HG02642 (cell line): ENCODE measurements around the gene PEX16.
A peak's percentile ranks its signal among the peaks of the same experiment; 100 is the strongest.

Experiments used
- ATAC-seq: cut with Tn5 transposase; IDR thresholded peaks from one replicate; pipeline ENCODE4 v1.9.1; 2021; ENCODE audit warnings: mild to moderate bottlenecking; ENCODE audit not compliant: unreplicated experiment, poor library complexity

PEX16 gene

GRCh38 chr11:45917623-45918330 lies at the start of gene PEX16:
Gene PEX16, minus strand, starts transcription at chr11:45917877. Its CDS starts 66 bp downstream, at chr11:45917811.
- peak; percentile 87 for ATAC-seq

- ATAC-seq, result peak; percentile 65
Measured at GRCh38 chr11:45964911-45965389, 47.3 kb upstream of the PEX16 start.

GRCh38 chr11:45961751-45962240 lies 44.1 kb upstream of the PEX16 start:
- ATAC-seq, result no peak

- no peak for ATAC-seq
Measured at GRCh38 chr11:45960387-45961095, 42.9 kb upstream of the PEX16 start.

GRCh38 chr11:45959851-45960250 lies 42.2 kb upstream of the PEX16 start:
- no peak for ATAC-seq

- no peak for ATAC-seq
Measured at GRCh38 chr11:45949992-45950407, 32.3 kb upstream of the PEX16 start.

GRCh38 chr11:45948356-45948755 lies 30.7 kb upstream of the PEX16 start:
- ATAC-seq, result no peak

- ATAC-seq, result no peak
Measured at GRCh38 chr11:45947885-45948284, 30.2 kb upstream of the PEX16 start.

- no peak for ATAC-seq
Measured at GRCh38 chr11:45945397-45945999, 27.8 kb upstream of the PEX16 start.

GRCh38 chr11:45942381-45942780 lies 24.7 kb upstream of the PEX16 start:
- ATAC-seq, result no peak

GRCh38 chr11:45941285-45941684 lies 23.6 kb upstream of the PEX16 start:
- ATAC-seq, result no peak

- no peak for ATAC-seq
Measured at GRCh38 chr11:45939836-45940235, 22.2 kb upstream of the PEX16 start.

- no peak for ATAC-seq
Measured at GRCh38 chr11:45937916-45938315, 20.2 kb upstream of the PEX16 start.

GRCh38 chr11:45936511-45937054 lies 18.9 kb upstream of the PEX16 start:
- ATAC-seq, result no peak

- ATAC-seq, result no peak
Measured at GRCh38 chr11:45935349-45936064, 17.8 kb upstream of the PEX16 start.

GRCh38 chr11:45934580-45935318 lies 17.1 kb upstream of the PEX16 start:
- ATAC-seq, result no peak

GRCh38 chr11:45933846-45934579 lies 16.3 kb upstream of the PEX16 start:
- no peak for ATAC-seq

- ATAC-seq, result no peak
Measured at GRCh38 chr11:45933131-45933831, 15.6 kb upstream of the PEX16 start.
